ENCODE results near the gene CARD16.
"Not testable (repeated sequence)": the region's sequence is repeated elsewhere in the genome, so short reads cannot be mapped to it uniquely, and the experiment has no call there.

Gene CARD16

DNA sequence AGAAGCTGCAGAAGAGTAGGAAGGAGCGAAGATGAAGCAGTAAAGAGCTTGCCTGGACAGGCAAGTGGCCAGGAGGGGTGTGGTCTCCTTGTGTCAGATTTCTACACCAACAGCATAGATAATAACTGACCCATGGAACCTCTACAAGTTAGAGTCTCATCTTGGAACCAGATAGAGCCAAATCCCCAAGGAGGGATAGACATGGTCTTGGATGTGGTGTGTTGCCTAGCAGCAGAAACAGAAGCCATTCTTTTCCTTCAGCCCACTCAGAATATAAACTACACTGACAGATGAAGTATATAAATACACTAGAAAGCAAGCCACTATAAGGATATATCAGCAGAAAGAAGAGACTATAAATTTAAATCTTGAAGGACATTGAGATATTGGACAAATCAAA, 4.3 kb upstream of the CARD16 start:
- no peak for DNase-seq (ENCODE audit: low read depth in 2 of 2)

DNA sequence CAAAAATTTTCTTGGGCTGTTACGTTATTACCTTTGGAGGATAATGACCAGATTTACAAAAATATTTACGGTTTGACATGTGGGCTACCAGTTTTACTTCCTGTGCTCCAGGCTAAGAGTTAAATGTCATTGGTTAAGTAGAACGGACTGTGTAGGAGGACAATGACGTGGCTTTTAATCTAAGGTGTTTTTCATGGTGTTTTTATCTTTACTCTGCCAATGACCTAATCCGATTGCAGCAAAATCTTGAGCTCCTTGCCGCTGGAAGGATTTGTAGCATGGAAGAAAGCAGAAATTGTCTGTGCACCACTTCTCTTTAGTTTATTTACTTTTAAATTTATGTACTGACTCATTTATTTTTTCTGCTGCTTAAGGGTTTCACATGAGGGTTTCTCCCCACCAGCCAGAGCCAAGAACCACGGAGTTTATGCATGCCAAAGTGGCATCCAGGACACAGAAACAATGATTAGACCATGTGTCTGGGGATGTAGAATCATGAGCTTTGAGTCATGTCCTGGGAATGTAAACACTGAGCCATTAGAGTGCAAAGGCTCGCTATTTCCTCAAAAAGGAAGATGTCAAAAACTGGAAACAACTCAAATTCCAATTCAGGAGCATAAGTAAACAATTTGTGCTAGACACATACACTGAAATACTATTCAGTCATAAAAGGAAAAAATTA, 1.9 kb upstream of the CARD16 start:
- DNase-seq (ENCODE audit: low read depth in 2 of 2): no peak

DNA sequence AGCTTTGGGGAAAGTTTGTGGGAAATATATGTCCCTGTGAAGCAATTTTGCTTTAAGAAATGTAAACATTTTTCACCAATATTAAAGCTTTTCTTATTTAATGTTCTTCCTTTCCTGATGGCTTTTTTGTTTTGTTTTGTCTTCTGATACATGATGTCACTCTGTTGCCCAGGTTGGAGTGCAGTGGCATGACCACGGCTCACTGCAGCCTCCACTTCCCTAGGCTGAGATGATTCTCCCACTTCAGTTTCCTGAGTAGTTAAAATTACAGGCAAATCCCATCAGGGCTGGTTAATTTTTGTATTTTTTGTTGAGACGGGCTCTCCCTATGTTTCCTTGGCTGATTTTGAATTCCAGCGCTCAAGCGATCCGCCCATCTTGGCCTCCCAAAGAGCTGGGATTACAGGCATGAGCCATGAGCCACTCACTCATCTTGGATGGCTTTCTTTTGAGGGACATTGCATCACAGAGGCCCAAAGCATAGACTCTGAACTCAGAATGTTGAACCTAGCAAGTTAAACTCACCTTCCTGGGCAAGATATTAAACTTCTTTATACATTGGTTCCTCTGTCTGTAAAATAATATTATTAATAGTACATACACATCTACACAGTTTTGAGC, 651 bp upstream of the CARD16 start:
- no peak for DNase-seq (ENCODE audit: low read depth in 2 of 2)

DNA sequence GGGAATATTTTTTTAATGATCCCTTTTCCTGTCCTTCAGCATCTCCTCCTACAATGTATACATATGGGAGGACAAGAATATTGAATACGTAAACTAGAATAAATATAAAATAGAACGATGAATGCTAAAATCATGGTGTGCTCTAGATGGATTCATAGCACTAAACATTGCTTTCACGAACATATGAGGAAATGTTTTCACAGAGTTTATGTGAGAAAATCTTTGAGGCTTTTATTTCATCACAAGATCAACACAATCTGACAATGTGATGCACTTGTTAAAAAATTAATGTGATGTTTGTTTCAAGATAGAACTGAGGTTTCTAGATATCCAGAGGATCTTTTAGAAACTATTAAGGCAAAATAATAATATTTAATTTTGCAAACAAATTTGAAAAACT, 3.0 kb downstream of the CARD16 start:
- DNase-seq (ENCODE audit: low read depth in 2 of 2): no peak

DNA sequence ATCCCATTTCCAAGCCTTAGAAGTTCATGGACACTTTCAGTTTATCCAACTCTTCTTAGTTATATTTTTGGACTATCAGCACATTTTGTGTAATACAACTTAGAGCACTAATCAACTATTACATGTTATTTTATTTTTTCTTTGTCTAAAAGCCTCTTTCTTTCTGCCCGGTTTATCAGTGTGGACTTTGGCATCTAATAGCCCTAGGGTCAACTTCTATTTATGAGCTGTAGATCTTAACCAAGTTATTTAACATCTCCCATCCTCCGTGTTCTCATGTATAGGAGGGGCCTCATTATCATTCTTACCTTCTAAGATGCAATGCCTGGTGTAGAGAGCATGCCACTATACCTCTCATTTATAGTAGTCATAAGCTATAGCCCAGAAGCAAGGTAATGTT, 4.4 kb downstream of the CARD16 start:
- no peak for DNase-seq (ENCODE audit: low read depth in 2 of 2)

DNA sequence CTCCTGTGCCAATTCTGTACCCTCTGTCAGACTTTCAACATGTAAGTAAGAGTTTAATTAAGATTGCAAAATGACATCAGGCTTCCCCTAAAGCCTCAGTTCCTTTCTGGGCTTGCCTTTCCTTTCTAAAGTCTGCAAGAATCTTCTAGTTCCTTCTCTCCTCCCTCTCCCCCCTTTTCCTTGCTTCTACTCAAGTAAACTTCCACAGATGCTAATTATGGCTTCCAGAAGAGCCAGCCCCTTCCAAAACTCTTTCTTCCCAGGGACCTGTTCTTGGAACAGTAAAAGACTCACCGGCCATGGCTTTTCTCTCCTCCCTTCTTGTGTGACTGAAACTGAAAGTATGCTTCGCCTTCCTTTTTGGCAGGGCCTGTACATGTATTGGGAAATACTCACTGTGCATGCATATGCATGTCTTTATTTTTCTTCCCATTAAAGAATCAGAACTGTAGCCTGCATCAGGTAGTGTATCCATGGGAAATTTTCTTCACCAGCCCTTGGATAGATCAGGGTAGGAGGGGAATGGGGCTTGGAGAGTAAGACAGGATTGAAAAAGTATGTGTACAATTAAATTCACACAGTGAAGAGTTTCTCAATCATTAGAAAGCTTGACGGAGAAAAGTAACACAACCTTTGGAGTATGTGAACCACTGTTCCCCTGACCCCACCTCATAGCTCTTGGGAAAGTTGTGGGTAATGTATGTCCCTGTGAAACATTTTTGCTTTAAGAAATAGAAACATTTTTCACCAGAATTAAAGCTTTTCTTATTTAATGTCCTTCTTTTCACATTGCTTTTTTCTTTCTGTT, 10.1 kb downstream of the CARD16 start, which contains the start of gene CASP1:
Gene CASP1, minus strand, starts transcription at position 332 of the 808 bp plus-strand sequence. Its CDS starts 31 bp downstream, at position 301.
- peak in 1 of 2 experiments; percentile 6 for DNase-seq (ENCODE audit: low read depth in 2 of 2)

DNA sequence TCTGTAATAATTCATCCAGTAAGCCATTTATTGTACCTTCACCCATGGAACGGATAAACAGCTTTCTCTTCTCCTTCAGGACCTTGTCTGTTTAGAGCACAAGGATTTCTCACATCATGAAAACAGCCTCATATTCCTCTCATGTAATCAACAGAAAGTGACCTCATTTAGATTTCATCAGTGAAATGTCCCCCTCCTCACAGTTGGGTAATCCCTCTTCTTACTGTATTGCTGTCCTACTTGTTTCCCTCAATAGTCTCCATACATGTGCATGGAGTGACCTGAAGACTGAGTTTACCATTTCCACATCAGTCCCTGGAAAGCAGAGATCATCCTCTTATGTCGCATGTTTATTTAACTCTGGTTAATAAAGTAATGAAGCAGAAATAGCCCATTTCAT, 10.7 kb downstream of the CARD16 start:
- DNase-seq (ENCODE audit: low read depth in 2 of 2): not testable (repeated sequence)

DNA sequence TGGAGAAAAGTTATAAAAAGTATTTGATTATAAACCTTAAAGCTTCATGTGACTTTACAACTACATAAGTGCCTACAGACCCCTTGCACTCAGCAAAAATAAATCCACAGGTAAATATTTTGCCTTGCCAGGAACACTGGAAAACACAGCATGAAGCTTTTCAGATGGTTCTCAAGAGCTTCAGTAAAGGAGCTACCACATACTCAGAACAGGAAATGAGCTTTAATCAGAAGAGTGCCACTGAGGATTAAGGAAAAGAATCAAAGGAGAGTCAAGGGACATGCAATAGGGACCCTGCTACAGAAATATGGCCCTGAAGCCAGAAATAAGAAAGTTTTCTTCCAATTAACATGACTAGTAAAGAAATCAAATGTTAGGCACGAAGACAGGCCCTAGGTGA, 11.4 kb downstream of the CARD16 start:
- DNase-seq (ENCODE audit: low read depth in 2 of 2): no peak

DNA sequence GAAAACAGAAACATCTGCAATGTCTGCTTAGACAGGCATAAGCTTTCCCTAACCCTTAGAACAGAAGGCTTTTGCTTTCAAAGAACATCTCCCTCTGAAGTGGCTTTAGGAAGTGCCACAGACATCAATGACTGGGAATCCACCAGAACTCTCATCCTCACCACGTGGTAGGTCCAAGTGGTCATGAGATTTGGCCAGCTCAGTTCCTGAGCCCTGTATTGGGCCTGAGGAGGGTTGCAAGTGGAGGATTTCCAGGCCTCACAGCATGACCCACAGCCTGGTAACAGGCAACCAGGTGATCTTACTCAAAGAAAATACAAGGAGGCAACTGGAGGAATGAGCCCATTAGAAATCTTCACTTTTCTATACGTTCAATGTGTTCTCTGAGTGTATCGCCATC, 11.8 kb downstream of the CARD16 start:
- no peak for DNase-seq (ENCODE audit: low read depth in 2 of 2)

DNA sequence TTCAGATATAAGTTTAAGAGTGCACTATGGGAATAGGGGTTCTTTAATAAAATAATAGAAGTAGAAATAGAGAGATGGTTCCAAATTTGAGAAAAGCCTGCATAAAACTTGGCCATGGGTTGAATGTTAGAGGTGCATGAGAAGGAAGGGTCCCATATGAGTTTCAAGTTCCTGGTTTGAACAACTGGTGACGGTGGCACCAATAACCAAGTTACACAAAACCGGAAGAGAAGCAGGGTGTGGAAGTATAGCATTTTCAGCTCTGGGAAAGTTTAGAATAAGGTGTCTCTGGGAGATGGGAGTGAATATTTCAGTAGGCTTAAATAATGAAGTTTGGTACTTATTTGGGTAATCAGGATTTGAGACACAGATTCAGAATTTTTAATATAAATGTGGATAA, 12.6 kb downstream of the CARD16 start:
- no peak for DNase-seq (ENCODE audit: low read depth in 2 of 2)

DNA sequence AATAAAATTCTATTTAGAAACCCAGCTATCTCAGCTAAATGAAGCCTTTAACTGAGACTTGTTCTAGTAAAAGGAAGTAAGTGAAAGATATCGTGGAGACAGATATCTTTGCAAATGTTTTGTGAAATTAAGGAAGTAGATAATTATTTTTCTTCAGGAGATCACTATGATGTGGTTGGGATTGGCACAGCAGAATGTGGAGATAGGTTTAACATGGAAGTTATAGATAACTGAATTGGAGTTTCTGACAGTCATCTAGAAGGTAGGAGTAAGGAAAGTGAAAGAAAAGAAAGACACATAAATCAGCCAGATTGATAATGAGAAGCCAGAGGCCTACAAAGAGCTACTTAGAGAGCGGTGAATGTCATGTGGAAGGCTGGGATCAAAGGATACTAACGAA, 17.5 kb downstream of the CARD16 start:
- DNase-seq (ENCODE audit: low read depth in 2 of 2): no peak

DNA sequence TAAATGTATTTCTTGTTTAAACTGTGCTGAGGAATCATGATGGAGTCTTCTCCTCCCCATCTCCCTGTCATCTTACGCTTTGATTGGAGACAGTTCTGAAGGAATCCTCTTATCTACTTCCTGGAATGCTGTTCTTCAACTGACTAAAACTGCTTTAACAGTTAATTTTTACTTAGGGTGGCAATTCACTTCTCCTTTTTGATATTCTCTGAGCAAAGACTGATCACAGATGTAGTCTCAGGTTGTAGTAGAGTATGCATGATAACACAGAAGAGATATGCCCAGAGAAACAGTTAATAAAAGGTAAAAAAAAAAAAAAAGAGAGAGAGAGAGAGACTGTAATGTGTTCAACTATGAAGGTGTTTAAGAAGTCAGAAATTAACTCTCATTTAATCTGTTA, 20.7 kb downstream of the CARD16 start:
- DNase-seq (ENCODE audit: low read depth in 2 of 2): no peak

DNA sequence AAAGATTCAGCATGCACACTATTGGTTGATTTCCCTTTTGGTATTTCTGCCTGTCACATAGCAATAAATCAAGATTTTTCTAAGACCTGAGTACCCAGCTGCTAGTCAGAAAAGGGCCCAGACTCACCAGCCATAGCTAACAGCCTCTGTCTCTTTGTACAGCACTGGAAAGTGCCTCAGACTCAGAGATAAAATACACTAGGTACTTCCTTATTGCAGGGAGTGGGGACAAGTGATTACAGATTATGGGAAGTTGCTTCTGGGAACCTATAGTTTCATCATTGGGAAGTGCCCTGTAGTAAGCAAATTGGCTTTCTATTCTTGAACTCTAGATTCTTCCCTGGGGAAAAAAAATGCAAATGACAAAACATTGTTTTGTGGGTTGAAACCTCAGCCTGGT, 22.1 kb downstream of the CARD16 start, which contains the start of gene CASP5:
Gene CASP5, minus strand, starts transcription at position 166 of the 400 bp plus-strand sequence. Its CDS starts 32 bp downstream, at position 134.
- no peak for DNase-seq (ENCODE audit: low read depth in 2 of 2)

DNA sequence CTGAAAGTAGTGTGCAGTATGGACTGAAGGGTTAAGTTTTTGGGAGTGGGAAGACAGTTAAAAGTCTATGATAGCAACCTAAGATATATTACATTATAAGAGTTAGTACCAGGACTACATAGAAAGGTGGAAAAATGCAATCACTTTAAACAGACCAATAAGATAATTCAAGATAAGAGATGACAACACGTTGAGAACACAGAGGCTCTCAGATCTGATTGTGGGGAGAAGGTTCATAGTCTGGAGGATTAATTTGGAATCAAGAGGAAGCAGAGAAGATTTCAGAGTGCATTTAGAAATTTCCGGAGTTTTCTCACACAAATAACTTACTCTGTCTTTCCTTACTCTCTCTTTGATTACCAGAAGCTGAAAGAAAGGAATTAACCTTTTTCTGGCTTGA, 22.6 kb downstream of the CARD16 start:
- no peak for DNase-seq (ENCODE audit: low read depth in 2 of 2)

DNA sequence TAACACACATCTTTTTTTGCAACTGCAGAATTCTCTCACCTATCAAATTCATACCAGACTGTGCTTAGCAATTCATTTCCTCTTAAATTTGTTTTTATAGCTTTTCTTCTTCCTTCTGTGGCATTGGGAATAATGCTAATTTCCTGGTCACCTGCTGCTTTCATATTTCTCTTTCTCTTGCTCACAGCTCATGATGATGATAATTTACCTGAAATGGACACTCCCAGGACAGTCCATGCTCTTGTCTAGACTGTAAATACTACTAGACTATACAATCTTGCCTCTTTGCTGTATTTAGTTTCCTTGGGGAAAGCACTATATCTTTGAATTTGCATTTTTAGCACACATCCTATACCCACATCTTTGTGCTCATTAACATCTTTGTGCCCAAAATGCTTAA, 37.7 kb downstream of the CARD16 start:
- DNase-seq (ENCODE audit: low read depth in 2 of 2): no peak

DNA sequence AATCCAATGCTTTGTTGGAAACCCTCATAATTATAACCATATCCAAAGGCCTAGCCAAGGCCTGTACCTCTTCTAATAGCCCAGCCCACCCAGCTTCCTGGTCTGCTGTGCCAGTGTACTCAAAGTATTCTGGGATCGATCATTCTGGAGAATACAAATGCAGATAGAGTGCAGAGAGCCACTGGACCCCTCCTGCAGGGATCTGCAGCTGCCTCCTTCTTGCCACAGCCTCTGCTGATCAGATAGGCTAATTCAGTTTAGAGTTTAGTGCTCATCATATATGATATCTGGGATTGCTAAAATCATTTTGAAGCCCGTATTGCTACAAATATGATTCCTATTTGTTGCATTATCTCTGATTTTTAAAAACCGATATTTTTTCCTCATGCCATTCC, 39.7 kb downstream of the CARD16 start:
- no peak for DNase-seq (ENCODE audit: low read depth in 2 of 2)

DNA sequence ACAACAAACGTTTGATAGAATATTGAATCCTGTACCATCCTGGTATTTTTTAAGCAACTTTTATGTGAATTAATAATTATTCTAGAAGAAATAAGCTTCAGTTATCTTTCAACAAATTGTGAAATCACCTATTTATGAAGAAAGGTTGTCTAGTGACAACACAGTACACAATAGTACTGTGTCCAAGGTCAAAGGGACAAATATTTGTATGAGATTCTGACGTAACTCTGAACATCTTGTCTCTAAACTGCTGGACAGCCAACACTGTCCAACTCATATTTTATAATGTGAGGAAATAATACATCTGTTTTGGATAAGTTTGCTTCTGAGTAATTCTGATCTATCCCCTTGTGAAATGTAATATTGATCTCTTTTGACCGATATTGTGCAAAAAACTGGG, 41.1 kb downstream of the CARD16 start:
- no peak for DNase-seq (ENCODE audit: low read depth in 2 of 2)

DNA sequence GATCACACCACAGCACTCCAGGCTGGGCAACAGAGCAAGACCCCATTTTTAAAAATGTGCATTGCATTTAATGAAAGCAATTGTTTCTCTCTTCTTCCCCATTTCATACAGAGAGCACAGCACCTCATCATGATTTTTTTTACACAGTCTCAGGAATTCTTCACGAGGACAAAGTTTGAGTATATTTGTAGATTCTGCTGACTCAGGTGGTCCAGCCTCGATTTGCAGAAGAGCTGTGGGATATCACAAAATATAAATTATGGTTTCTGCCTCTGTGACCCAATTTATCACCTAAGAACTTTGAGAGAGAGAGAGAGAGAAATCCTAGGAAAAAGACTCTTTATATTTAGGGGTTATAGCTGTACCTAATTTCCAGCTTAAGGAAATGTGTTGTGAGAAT, 42.0 kb downstream of the CARD16 start:
- no peak for DNase-seq (ENCODE audit: low read depth in 2 of 2)

DNA sequence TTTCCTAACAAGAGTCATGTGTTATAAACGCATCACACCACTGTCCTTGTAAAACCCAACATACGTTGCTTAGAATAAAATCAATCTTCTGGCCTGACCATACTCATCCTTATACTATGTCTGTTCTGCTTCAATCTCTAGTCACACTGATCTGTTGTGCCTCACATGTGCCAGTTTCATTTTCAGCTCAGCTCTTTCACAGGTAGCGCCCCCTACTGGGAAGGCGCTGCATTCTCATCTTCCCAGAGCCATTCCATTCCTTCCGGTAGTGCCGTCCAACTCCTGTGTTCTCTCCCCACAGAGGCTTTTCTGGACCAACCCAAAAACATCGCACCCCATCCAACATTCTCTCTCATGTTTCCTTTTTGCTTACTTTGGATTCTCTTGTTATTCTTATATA, 44.3 kb downstream of the CARD16 start:
- peak; percentile 17 to 38 for DNase-seq (ENCODE audit: low read depth in 2 of 2)

DNA sequence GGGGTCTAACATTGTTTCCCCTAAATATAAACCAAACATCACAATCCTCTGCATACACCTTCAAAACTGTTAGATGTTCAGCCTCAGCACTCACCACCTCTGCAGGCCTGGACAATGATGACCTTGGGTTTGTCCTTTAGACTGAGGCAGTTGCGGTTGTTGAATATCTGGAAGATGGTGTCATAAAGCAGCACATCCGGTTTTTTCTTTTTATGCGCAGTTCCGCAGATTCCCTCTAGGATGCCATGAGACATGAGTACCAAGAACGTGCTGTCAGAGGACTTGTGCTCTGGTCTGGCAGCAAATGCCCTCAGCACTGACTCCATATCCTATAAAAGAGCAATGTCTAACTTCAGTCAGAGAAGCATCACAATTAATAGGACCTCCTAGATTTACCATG, 45.0 kb downstream of the CARD16 start:
- no peak for DNase-seq (ENCODE audit: low read depth in 2 of 2)

DNA sequence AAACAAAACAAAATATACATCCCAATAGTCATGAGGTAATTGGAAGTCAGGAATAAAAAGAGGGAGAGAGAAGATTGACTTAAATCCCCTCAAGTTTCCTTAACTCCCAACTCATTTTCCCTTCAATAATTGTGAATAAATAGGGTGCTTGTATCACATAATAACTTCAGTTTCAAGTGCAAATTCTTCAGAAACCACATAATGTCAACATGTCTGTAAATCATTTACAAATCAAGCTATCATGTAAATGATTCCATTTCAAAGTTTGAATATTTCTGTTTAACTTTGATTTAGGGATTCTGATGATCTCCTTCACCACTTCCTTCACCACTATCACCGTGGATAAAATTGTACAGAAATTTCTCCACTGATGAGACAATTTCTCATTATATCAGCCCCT, 45.4 kb downstream of the CARD16 start:
- DNase-seq (ENCODE audit: low read depth in 2 of 2): no peak

DNA sequence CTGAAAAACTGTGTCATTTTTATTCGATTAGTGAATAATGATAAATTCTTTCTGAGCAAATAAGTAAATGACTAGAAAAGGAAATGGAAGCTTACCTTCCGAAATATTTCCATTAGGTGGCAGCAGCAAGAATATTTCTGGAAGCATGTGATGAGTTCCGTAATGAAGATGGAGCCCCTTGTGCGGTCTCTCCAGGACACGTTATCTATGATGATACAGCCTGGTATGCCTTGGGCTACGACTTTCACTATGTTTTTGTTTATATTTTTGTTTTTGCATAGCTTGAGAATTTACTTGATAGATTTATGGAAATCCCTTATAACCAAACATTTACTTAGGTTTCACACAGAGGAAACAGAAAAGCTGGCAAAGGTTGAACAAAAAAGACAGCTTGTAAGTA, 47.8 kb downstream of the CARD16 start:
- no peak for DNase-seq (ENCODE audit: low read depth in 2 of 2)

DNA sequence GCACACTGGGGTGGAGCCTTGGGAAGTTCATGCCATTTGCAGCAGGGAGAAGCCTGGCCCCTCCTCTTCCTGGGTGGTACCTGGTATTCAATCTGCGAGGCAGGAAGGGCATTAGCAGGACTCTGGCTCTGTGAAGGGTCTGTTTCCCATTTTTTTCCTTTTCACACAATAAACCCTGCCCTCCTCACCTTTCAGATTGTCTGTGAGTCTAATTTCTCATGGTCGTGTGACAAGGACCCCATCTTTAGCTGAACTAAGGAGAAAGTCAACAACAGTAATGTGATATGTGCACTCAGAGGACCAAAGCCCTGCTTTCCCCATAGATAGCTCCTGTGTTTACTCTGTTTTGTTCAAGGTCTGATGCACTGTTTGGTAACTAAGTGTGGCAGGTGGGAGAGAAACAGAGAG, 50.1 kb downstream of the CARD16 start:
- no peak for DNase-seq (ENCODE audit: low read depth in 2 of 2)
